GM18951 (cell line): Measurements from ENCODE around the gene LIFR.

Experiments
- POLR2A ChIP-seq: IDR thresholded peaks from 4 replicates; pipeline ENCODE4 v1.6.1; 2011; ENCODE audit warnings: mild to moderate bottlenecking; ENCODE audit not compliant: insufficient read length, insufficient read depth; ENCODE audit errors: extremely low read depth
- in situ Hi-C: fragments of 300-500 bp; cut with MboI; formaldehyde crosslinking; loops from one replicate; pipeline ENCODE4 v1.12.0; 2022; ENCODE audit warnings: low sequenced_read_pairs, mixed read lengths, inconsistent platforms; ENCODE audit not compliant: unreplicated experiment

LIFR gene

DNA sequence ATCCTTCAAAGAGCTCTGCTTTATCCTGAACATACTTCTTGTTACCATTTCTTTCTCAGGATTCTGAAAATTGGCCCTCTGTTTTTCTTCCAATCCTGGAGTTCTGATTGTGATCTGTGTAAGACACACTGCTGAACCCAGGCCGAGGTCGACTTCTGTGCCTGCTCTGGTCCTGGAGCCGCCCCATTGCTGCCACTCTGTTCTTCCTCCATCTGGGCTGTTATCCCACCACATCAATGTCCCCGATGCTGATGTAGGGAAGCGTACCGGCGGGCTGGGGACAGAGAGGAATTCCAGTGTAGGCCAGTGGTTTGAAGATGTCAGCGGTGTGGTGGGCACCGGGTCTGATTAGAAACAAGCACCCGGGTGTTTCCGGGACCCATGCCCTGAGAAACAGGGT lies 102.5 kb downstream of the LIFR start:
- in situ Hi-C loops: no loop called here
- TF ChIP-seq POLR2A: no peak

DNA sequence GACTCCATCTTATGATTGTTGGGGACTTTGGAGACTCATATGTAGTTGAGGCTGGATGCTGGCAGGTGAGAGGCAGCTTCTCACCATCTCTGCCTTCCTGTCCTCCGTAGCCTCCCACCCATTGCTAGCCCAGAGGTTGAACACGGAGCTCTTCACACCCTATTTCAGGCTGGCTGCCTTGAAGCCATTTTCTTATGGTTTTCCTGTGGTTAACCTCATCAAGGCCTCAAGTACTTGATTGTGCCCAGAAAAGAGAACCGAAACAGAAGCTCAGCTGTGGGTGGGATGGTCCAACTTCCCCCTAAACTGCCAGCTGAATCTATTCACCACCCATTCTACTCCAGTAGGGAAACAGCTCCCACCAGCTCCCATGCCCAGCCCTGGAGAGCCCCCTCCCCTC lies 102.9 kb downstream of the LIFR start:
- in situ Hi-C loops: no loop called here
- TF ChIP-seq POLR2A: no peak

DNA sequence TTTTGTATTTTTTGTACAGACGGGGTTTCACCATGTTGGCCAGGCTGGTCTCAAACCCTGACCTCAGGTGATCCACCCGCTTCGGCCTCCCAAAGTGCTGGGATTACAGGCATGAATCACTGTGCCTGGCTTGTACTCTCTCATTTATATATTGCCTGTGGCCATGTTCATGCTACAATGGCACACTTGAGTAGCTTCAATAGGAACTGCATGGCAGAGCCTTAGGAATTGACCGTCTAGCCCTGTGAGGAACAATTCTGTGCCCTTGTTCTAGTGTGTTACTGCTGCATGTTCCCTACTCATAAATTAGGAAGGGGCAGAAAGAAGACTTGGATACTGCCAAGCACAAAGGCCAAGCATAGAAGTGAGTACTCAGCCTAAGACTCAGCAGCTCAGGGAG lies 104.2 kb downstream of the LIFR start:
- TF ChIP-seq POLR2A: no peak
- in situ Hi-C loops: no loop called here

DNA sequence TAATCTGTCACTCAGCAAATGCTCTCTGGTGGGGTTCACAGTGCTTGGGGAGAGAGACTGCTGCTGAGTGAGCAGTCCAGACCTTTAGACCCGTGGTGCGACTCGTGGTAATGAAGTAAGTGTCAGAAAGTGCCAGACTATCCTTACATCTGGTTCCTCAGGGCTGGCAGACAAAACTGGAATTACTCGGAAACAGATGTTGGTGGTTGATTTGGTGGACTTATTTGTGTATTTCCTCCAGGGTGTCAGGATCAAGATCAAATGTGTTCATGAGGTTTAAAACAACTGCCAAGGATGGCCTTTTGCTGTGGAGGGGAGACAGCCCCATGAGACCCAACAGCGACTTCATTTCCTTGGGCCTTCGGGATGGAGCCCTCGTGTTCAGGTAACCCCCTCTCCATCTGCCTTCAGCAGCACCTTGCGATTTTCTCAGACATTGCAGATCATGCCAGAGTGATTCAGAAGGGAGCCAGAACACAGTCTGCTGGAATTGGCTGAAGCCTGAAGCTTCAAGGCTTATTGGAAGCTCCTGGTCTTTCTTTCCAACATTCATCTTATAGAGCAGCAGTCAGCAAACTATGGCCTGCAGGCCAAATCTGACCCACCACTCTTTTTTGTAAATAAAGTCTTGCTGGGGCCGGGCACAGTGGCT lies 105.2 kb downstream of the LIFR start:
- in situ Hi-C loops: no loop called here
- no peak for TF ChIP-seq POLR2A

DNA sequence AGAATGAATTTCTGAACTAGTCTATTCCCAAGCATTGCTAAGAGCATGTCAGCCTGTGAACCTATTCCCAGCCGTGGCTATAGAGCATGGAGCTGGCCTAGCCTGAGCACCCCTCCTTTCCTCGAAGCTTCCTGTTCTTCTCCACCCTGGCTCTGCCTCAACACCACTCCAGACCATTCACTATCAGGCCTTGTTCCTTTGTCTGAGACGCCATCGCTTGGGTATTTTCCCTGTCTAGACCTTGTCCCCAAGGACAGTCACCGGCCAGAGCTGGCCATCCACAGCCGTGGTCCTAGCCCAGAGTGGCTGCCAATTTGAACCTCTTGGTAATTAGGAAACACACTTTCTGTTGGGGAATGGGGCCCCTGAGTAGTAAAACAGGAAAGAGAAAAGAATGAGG lies 105.8 kb downstream of the LIFR start:
- in situ Hi-C loops: no loop called here
- TF ChIP-seq POLR2A: no peak

DNA sequence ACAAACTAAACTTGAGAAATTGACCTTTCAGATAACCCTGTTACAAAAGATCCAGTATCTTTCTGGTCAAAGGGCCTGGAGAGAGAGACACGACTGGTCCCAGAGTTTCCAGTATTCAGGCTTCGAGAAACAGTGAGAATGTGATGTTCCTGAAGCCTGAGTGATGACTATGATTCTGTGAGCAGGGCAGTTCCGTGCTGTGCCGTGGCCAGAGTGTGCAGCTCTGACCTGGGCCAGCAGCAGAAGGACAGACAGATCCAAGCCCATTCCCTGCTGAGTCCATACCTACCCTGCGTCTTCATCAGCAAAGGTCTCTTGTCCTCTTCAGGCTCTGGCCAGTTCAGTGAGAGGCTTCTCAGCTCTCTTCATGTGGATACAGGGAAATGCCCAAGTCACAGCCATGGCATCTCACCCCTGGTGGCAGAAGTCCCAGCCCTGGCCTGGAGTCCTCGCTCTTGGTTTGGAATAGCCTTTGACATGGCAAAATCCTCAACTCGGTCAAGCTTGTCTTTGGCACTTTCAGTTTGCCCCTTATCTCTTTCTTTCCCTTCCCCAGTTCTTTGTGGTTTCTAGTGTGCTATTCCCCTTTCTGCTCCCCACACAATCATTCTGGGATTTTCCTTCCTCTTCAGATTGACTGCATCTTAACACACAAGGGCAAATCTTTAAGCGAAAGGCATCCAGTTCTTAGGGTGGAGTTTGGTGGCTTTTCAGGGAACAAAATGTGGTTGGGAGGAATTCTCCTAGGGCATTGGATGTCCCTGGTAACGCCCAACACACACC lies 107.7 kb downstream of the LIFR start:
- TF ChIP-seq POLR2A: no peak
- in situ Hi-C loops: loop anchor here (25.0 kb wide), 1 partner anchor 639 kb away; no protein-coding TSS in a partner anchor

DNA sequence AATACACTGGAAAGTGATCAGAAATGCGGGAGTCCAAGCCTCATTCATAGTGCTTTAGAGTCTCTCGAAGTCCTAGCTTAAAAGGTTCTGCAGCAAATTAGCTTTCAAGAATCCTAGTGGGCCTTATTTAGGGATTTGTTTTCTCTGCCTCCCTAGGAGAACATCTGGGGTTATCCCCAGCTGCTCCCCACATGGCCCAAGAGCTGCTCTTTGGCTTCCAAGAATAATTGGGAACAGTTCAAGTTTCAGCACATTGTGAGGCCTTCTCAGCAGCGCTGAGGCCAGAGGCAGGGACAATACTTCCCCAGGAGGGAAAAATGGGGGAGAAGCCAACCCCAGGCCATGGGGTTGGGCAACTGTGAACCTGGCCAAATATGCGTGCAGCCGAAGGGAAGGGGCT lies 108.7 kb downstream of the LIFR start:
- in situ Hi-C loops: loop anchor here (25.0 kb wide), 1 partner anchor 640 kb away; no protein-coding TSS in a partner anchor
- no peak for TF ChIP-seq POLR2A

DNA sequence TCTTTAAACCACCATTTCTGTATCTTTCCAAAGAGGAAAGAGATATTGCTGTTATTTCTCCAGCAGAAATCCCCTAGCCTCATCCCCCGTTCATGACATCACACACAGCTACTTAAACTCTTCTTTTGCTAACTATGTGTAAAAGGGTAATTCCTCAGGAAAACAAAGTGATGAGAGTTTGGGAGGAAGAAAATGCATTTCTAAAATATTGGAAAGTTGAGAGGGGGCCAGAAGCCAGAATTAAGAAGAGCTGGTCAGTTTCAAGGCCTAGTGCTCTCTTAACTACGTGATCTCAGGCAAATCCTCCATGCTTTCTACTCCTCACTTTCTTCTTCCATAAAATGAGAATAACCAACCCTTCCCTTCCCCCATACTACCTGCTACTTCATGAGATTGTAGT lies 109.4 kb downstream of the LIFR start:
- in situ Hi-C loops: loop anchor here (25.0 kb wide), 1 partner anchor 640 kb away; no protein-coding TSS in a partner anchor
- TF ChIP-seq POLR2A: no peak

DNA sequence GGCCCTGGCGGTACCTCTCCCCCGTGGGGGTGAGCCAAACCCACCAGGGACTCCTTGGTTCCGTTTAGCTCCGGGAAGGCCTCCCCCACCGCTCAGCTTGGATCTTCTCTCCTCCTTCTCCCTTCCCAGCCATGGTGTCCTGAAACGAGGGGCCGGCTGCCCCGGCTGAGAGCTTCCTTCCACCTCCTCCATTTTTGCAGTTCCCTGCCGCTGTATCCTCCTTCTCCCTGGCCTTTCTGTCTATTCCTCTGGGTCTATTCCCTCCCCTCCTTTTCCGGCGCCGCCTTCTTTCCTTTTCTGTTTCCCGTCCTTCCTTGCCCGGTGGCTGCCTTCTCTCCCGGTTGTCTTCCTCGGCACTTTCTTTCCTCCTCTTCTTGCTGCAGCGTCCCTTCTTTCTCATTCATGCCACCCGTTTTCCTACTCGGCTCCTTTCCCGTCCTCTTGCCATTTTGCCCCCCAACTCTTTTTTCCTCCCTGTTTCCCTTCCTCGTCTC lies 110.4 kb downstream of the LIFR start:
- in situ Hi-C loops: loop anchor here (25.0 kb wide), 1 partner anchor 641 kb away; no protein-coding TSS in a partner anchor

DNA sequence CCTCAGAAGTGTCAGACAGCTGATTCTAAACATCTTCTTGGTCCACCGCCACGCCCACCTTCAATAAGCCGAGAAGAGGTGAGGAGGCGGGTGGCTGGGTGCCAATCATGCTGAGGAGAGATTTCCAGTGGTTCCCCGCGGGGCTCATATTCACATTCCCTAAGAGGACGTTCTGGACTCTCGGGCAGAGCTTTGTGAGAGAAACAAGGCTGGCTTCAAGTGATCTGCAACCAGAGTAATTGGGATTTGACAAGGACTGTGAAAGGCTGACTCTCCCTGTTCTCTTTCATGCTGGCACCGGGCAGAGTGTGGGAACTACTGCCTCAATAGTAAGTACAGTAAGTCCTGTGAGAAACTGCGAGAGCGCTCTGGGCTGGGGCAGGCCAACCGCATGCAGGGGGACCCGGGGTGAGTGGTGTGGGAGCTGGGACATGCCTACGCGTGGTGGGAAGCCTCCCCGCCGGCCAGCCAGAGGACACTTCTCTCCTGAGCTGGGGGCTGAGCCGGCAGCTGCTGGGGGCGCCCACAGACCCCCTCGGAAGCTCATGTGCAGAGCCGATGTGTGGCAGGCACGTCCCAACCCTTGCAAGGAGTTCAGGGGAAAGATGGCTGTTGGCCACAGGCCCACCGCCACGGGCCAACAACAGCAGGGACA lies 110.9 kb downstream of the LIFR start:
- TF ChIP-seq POLR2A: no peak
- in situ Hi-C loops: loop anchor here (25.0 kb wide), 1 partner anchor 642 kb away; no protein-coding TSS in a partner anchor

More for the DNA sequence above, 110.4 kb downstream of the LIFR start:
- TF ChIP-seq POLR2A: no peak

DNA sequence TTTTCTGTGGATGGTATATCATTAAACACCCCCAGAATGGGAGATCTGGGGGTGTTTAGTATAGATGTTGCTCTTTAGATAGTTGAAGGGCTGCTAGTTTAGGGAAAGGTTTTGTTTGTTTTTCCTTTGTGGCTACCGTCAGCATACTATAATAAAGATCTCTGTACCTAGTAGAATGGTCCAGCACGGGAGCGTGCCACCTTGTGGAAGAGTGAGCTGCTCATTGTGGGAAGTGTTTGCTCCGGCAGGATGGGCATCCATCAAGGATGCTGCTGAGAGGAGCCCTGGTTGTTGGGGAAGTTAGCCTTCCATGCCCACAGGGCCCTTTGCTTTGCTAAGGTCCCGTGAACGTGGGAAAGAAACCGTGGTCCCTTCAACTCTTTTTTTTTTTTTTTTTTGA lies 113.1 kb downstream of the LIFR start:
- no peak for TF ChIP-seq POLR2A
- in situ Hi-C loops: loop anchor here (25.0 kb wide), 1 partner anchor 644 kb away; no protein-coding TSS in a partner anchor

DNA sequence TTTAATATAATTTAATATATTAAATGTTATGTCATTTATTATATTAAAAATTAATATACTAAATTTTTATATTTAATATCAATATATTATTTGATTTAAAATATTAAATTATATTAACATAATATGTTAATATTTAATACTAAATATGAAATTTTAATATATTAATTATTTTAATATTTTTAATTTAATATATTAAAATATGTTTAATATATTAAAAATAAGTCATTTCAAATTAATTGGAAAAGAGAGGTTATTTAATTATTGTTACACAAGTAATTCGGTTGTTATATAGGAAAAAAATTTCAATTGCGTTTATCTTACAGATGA lies 114.2 kb downstream of the LIFR start:
- in situ Hi-C loops: loop anchor here (25.0 kb wide), 1 partner anchor 645 kb away; no protein-coding TSS in a partner anchor
- TF ChIP-seq POLR2A: no peak
